ENCODE measurements around the gene RAPGEF2. TPM values are rescaled to one million over a fixed set of nuclear protein-coding genes. Genes with fewer than 3 reads are reported as not detected.

The RAPGEF2 gene
- total and polyA plus RNA-seq, 10 donors: 4.4 to 115 (median 91.0) TPM

DNA sequence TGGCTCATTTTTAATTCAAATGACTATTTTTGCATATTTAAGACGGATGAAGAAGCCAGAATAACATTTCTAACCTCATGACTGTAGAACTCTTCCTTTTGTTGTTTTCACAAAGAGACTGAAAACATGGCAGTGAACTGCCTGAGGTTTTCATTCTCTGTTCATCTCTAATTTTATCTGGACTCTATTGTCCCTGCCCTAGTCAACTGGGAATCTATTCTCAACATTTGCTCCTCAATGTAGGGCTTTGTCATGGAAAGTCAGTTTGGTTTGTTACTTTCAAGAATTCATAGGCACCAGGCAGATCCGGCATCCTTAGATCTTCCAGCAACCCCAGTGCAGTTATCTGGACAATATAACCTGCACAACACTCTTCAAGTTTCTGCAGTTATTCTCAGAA, 277.0 kb downstream of the RAPGEF2 start:
- Histone ChIP-seq H3K27me3 (replicated peaks in 1 of 7) (no peaks in the 10 kb centered on the region), H3K4me3 (no peak overlapping the region), H3K36me3 (no peaks in the 10 kb centered on the region), H3K4me1 (peaks cover 0 to 7% (median 0%) of the 10 kb centered on the region in 6 donors), H3K9me3 (peaks cover 0 to 13% (median 0%) of the 10 kb centered on the region in 8 donors), H3K27ac (no peak overlapping the region)
- 83 to 97% (median 86%) methylated on average over 2 of the region's 2 CpGs for WGBS, 5 donors
- intact Hi-C loops (cut with DNase I; ENCODE audit: low total_unique reads): no loop called here
- no peak for DNase-seq
- no peak for TF ChIP-seq POLR2AphosphoS5 (IDR thresholded peaks at IDR 0.05)
- no peak for TF ChIP-seq POLR2A (IDR thresholded peaks at IDR 0.05)
- TF ChIP-seq, protein P1, sequence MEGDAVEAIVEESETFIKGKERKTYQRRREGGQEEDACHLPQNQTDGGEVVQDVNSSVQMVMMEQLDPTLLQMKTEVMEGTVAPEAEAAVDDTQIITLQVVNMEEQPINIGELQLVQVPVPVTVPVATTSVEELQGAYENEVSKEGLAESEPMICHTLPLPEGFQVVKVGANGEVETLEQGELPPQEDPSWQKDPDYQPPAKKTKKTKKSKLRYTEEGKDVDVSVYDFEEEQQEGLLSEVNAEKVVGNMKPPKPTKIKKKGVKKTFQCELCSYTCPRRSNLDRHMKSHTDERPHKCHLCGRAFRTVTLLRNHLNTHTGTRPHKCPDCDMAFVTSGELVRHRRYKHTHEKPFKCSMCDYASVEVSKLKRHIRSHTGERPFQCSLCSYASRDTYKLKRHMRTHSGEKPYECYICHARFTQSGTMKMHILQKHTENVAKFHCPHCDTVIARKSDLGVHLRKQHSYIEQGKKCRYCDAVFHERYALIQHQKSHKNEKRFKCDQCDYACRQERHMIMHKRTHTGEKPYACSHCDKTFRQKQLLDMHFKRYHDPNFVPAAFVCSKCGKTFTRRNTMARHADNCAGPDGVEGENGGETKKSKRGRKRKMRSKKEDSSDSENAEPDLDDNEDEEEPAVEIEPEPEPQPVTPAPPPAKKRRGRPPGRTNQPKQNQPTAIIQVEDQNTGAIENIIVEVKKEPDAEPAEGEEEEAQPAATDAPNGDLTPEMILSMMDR (IDR thresholded peaks at IDR 0.05 in 8 of 11, conservative IDR thresholded peaks at IDR 0.05 in 3 of 11): no peak

DNA sequence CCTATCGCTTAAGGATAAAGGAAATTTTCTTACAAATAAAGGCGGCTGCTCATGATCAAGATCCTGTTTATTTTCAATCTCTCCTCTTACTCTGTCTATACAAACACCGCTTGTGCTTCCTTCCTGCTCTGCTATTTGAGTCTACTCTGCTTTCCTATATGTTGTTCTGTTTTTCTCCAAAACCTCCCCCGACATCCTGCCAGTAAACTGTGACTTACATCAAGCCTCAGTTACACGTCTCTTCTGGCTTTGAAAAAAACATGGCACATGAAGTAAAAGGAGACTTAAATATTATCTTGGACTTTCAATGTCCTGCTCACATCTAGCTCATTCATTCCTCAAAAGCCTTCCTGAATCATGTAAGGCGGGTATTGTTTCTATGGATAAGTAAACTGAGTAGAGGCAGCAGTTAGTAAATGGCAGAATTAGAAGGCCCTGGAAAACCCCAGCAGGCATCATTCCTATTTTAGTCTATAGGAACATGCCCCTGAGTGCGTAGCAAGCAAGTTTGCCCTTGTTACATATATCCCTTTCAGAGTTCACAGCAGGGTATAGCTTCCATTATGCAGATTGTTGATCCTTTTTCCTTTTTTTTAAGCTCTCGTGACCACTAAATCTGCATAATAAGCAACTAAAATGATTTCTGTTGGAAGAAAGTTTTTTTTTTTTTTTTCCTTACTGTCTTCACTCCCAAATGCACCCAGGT, 280.1 kb downstream of the RAPGEF2 start:
- H3K27me3 ChIP-seq (replicated peaks in 1 of 7): no peaks in the 10 kb centered on the region
- H3K36me3 ChIP-seq: no peaks in the 10 kb centered on the region
- intact Hi-C loops (cut with DNase I; ENCODE audit: low total_unique reads): no loop called here
- peak overlapping the region in 2 of 8 donors; percentile 15 for H3K27ac ChIP-seq
- H3K4me1 ChIP-seq: peaks cover 0 to 7% (median 0%) of the 10 kb centered on the region in 6 donors
- H3K9me3 ChIP-seq: peaks cover 0 to 27% (median 9%) of the 10 kb centered on the region in 8 donors
- WGBS, 5 donors: 46 to 54% (median 50%) methylated on average over 8 of the region's 8 CpGs
- H3K4me3 ChIP-seq: peak overlapping the region in 1 of 8 donors; percentile 21
- no peak for DNase-seq
- TF ChIP-seq POLR2A (IDR thresholded peaks at IDR 0.05): no peak
- TF ChIP-seq POLR2AphosphoS5 (IDR thresholded peaks at IDR 0.05): no peak
- TF ChIP-seq, protein P1 (IDR thresholded peaks at IDR 0.05 in 8 of 11, conservative IDR thresholded peaks at IDR 0.05 in 3 of 11): no peak

GRCh38 chr4:159383562-159383931, 280.7 kb downstream of the RAPGEF2 start:
- Histone ChIP-seq H3K4me1 (peaks cover 0 to 7% (median 0%) of the 10 kb centered on the region in 6 donors), H3K4me3 (no peak overlapping the region), H3K27me3 (replicated peaks in 1 of 7) (no peaks in the 10 kb centered on the region), H3K27ac (no peak overlapping the region), H3K9me3 (peaks cover 0 to 21% (median 9%) of the 10 kb centered on the region in 8 donors), H3K36me3 (no peaks in the 10 kb centered on the region)
- WGBS, 5 donors: 70 to 81% (median 71%) methylated on average over 3 of the region's 3 CpGs
- DNase-seq: no peak
- intact Hi-C loops (cut with DNase I; ENCODE audit: low total_unique reads): no loop called here
- no peak for TF ChIP-seq POLR2A (IDR thresholded peaks at IDR 0.05)
- no peak for TF ChIP-seq POLR2AphosphoS5 (IDR thresholded peaks at IDR 0.05)
- TF ChIP-seq, protein P1 (IDR thresholded peaks at IDR 0.05 in 8 of 11, conservative IDR thresholded peaks at IDR 0.05 in 3 of 11): no peak

GRCh38 chr4:159384017-159384416, 281.1 kb downstream of the RAPGEF2 start:
- Histone ChIP-seq H3K27me3 (replicated peaks in 1 of 7) (no peaks in the 10 kb centered on the region), H3K4me3 (no peak overlapping the region), H3K36me3 (no peaks in the 10 kb centered on the region), H3K27ac (no peak overlapping the region), H3K9me3 (peaks cover 0 to 17% (median 9%) of the 10 kb centered on the region in 8 donors), H3K4me1 (peaks cover 0 to 7% (median 0%) of the 10 kb centered on the region in 6 donors)
- intact Hi-C loops (cut with DNase I; ENCODE audit: low total_unique reads): no loop called here
- DNase-seq: no peak
- TF ChIP-seq, protein P1 (IDR thresholded peaks at IDR 0.05 in 8 of 11, conservative IDR thresholded peaks at IDR 0.05 in 3 of 11): no peak
- TF ChIP-seq POLR2AphosphoS5 (IDR thresholded peaks at IDR 0.05) (no peak), POLR2A (IDR thresholded peaks at IDR 0.05) (no peak)

All from spleen (tissue), 11 donors.